ENCODE measurements around the gene ZNF185. TPM values are rescaled to one million over a fixed set of nuclear protein-coding genes. Genes with fewer than 3 reads are reported as not detected.

ZNF185 gene
- polyA plus RNA-seq, 3 donors: 2.3 to 3.9 (median 3.6) TPM

GRCh38 chrX:152936306-152936705, 38.4 kb downstream of the ZNF185 start:
- H3K27ac ChIP-seq (ENCODE audit: low read depth, low read length): no peak overlapping the region
- 74 to 85% (median 80%) methylated on average over 2 of the region's 2 CpGs for WGBS, 3 donors

GRCh38 chrX:152937236-152937635, 39.4 kb downstream of the ZNF185 start:
- WGBS, 3 donors: 76 to 100% (median 88%) methylated on average over 6 to 9 of the region's 9 CpGs
- H3K27ac ChIP-seq (ENCODE audit: low read depth, low read length): no peak overlapping the region

- WGBS, 3 donors: 0 to 38% (median 1%) methylated on average over 31 to 70 of the region's 70 CpGs
- peak overlapping the region; percentile 52 for H3K27ac ChIP-seq (ENCODE audit: low read depth, low read length)
Measured at GRCh38 chrX:152941328-152942076, 43.6 kb downstream of the ZNF185 start.

- WGBS, 3 donors: 41 to 55% (median 43%) methylated on average over 10 to 11 of the region's 11 CpGs
- H3K27ac ChIP-seq (ENCODE audit: low read depth, low read length): peak overlapping the region; percentile 52
Measured at GRCh38 chrX:152942077-152942442, 44.2 kb downstream of the ZNF185 start.

GRCh38 chrX:152943826-152944225, 46.0 kb downstream of the ZNF185 start:
- WGBS, 3 donors: 80 to 100% (median 96%) methylated on average over 1 of the region's 1 CpG
- no peak overlapping the region for H3K27ac ChIP-seq (ENCODE audit: low read depth, low read length)

GRCh38 chrX:152945021-152945979, 47.4 kb downstream of the ZNF185 start:
- no peak overlapping the region for H3K27ac ChIP-seq (ENCODE audit: low read depth, low read length)
- 83 to 93% (median 93%) methylated on average over 9 to 11 of the region's 11 CpGs for WGBS, 3 donors

- 84 to 95% (median 89%) methylated on average over 6 of the region's 6 CpGs for WGBS, 3 donors
- no peak overlapping the region for H3K27ac ChIP-seq (ENCODE audit: low read depth, low read length)
Measured at GRCh38 chrX:152946681-152947080, 48.8 kb downstream of the ZNF185 start.

Other genes with a start within 250 kb of the ZNF185 start
- gene MAGEA3, start 199.3 kb upstream of the ZNF185 start, polyA plus RNA-seq: not detected
- not detected for gene CSAG2, start 188.8 kb upstream of the ZNF185 start, polyA plus RNA-seq
- gene MAGEA2B, start 183.4 kb upstream of the ZNF185 start, polyA plus RNA-seq: not detected
- not detected for gene CSAG1, start 164.3 kb upstream of the ZNF185 start, polyA plus RNA-seq
- gene MAGEA12, start 164.3 kb upstream of the ZNF185 start, polyA plus RNA-seq: not detected
- gene MAGEA2, start 144.2 kb upstream of the ZNF185 start, polyA plus RNA-seq: not detected
- gene CSAG3, start 138.8 kb upstream of the ZNF185 start, polyA plus RNA-seq: not detected
- gene MAGEA6, start 128.4 kb upstream of the ZNF185 start, polyA plus RNA-seq: not detected
- gene CETN2, start 67.3 kb upstream of the ZNF185 start, polyA plus RNA-seq: 10 to 100 TPM; 14.3 to 48.5 (median 24.3) TPM
- 10 to 100 TPM; 13.4 to 44.1 (median 15.8) TPM for gene NSDHL, start 67.0 kb upstream of the ZNF185 start, polyA plus RNA-seq
- under 1 TPM in 1 of 3 donors, not detected in 2; 0.03 TPM for gene PNMA5, start 96.0 kb downstream of the ZNF185 start, polyA plus RNA-seq
- gene PNMA3, start 158.4 kb downstream of the ZNF185 start, polyA plus RNA-seq: under 1 TPM; 0.07 to 0.28 (median 0.11) TPM
- gene PNMA6A, start 174.4 kb downstream of the ZNF185 start, polyA plus RNA-seq: 1 to 10 TPM in 1 of 3 donors, under 1 TPM in 2; 0.68 to 1.0 (median 0.91) TPM